Measurements from ENCODE around the gene KIAA1586.

GRCh38 chr6:57068061-57068460, 21.6 kb downstream of the KIAA1586 start:
- TF ChIP-seq TAF1 (CRISPR knock-in tag; IDR thresholded peaks at IDR 0.05), result no peak
- no peak for TF ChIP-seq MIER3 (CRISPR knock-in tag; IDR thresholded peaks at IDR 0.05; ENCODE audit: borderline replicate concordance)
- TF ChIP-seq POLR2A (IDR thresholded peaks at IDR 0.05; ENCODE audit: insufficient read depth in 1 of 2, low read depth in 2 of 2, low read length in 2 of 2), result no peak
- no peak for TF ChIP-seq RNF219 (CRISPR knock-in tag; IDR thresholded peaks at IDR 0.05)
- TF ChIP-seq CEBPB (IDR thresholded peaks at IDR 0.05; ENCODE audit: borderline replicate concordance, low read depth, low read length), result no peak
